B cell (primary cell): Measurements from ENCODE around the gene PIWIL4. TPM values are rescaled to one million over a fixed set of nuclear protein-coding genes. Genes with fewer than 3 reads are reported as not detected.

Experiments used
- ATAC-seq: fragments of 200-7000 bp; cut with Tn5 transposase; one replicate; pipeline ENCODE4 v1.10.0; 2021; ENCODE audit warnings: low read depth, mild to moderate bottlenecking, moderate number of reproducible peaks, moderate library complexity
- CTCF ChIA-PET: fragments of 350-600 bp; sonication (Branson Sonifier 250); formaldehyde crosslinking; loops from one replicate; lab custom pipeline; 2021; ENCODE audit warnings: antibody characterized with exemption, inconsistent platforms; lab: Charles Lee
- POLR2A ChIA-PET: fragments of 350-600 bp; sonication (Branson Sonifier 250); formaldehyde crosslinking; loops from one replicate; lab custom pipeline; 2021; ENCODE audit warnings: antibody characterized with exemption; lab: Charles Lee
- DNase-seq: peaks from one replicate; pipeline ENCODE4 v3.0.0; 2013
- H2AFZ ChIP-seq: 2 replicates; pipeline ENCODE4 v1.6.1; 2012; ENCODE audit warnings: mild to moderate bottlenecking, low read depth, low read length; ENCODE audit not compliant: insufficient read depth, poor library complexity, severe bottlenecking
- H3K27ac ChIP-seq, 2 donors: 1 replicate in 1 of 2; 2 replicates in 1 of 2; pipeline ENCODE4 v1.5.1; 2012 to 2013; ENCODE audit warnings: low read length in 2 of 2, mild to moderate bottlenecking in 2 of 2, moderate library complexity in 1 of 2
- H3K27me3 ChIP-seq, 4 experiments: fragments of 200-600 bp in 1 of 4; sonication (generic) in 1 of 4; replicated peaks in 1 of 4; 1 replicate in 2 of 4; 2 replicates in 2 of 4; pipeline versions ENCODE4 v1.6.1 to v1.7.0; 2013 to 2016; ENCODE audit warnings: low read length in 3 of 4, mild to moderate bottlenecking in 2 of 4, mixed read lengths in 1 of 4, moderate library complexity in 1 of 4; ENCODE audit not compliant: insufficient read depth in 4 of 4, control insufficient read depth in 3 of 4; ENCODE audit errors: control extremely low read depth in 1 of 4
- H3K36me3 ChIP-seq, 2 experiments: replicated peaks in 1 of 2; 1 replicate in 1 of 2; 2 replicates in 1 of 2; pipeline versions ENCODE4 v1.6.1 to v1.7.1; 2013; ENCODE audit warnings: low read length in 1 of 2; ENCODE audit not compliant: insufficient read depth in 2 of 2, control insufficient read depth in 1 of 2; ENCODE audit errors: control extremely low read depth in 1 of 2, extremely low read depth in 1 of 2
- H3K4me1 ChIP-seq, 2 donors: fragments of 200-600 bp in 1 of 2; sonication (generic) in 1 of 2; 1 replicate in 1 of 2; 2 replicates in 1 of 2; pipeline versions ENCODE4 v1.5.1 to v1.6.1; 2013 to 2017; ENCODE audit warnings: low read length in 2 of 2; ENCODE audit not compliant: control insufficient read depth in 2 of 2, insufficient read depth in 2 of 2
- H3K4me2 ChIP-seq: replicated peaks from 2 replicates; pipeline ENCODE3; 2012; ENCODE audit warnings: mild to moderate bottlenecking, low read depth, low read length; ENCODE audit not compliant: poor library complexity, severe bottlenecking
- H3K4me3 ChIP-seq, 5 experiments: fragments of 200-600 bp in 1 of 5; sonication (generic) in 1 of 5; 1 replicate in 3 of 5; 2 replicates in 2 of 5; pipeline versions ENCODE4 v1.5.1 to v1.7.0; 2011 to 2016; ENCODE audit warnings: low read length in 4 of 5, mild to moderate bottlenecking in 4 of 5, low read depth in 2 of 5, control low read depth in 1 of 5, moderate library complexity in 1 of 5; ENCODE audit not compliant: insufficient read depth in 1 of 5; ENCODE audit errors: control extremely low read depth in 1 of 5, extremely low read depth in 1 of 5
- H3K79me2 ChIP-seq: fragments of 200-600 bp; sonication (generic); one replicate; pipeline ENCODE4 v1.6.0; 2016; ENCODE audit warnings: low read length; ENCODE audit not compliant: control insufficient read depth, insufficient read depth
- H3K9ac ChIP-seq: fragments of 200-600 bp; sonication (generic); 2 replicates; pipeline ENCODE4 v1.6.1; 2017; ENCODE audit warnings: mild to moderate bottlenecking, low read length, moderate library complexity
- H3K9me3 ChIP-seq, 3 donors: one replicate each; pipeline versions ENCODE4 v1.6.1 to v1.7.1; 2013; ENCODE audit warnings: low read length in 2 of 3; ENCODE audit not compliant: control insufficient read depth in 2 of 3, insufficient read depth in 1 of 3; ENCODE audit errors: control extremely low read depth in 1 of 3
- H4K20me1 ChIP-seq: 2 replicates; pipeline ENCODE4 v1.6.0; 2012; ENCODE audit warnings: mild to moderate bottlenecking, low read length; ENCODE audit not compliant: insufficient read depth, control insufficient read depth, poor library complexity, severe bottlenecking
- H3K27ac Mint-ChIP-seq: one replicate; pipeline ENCODE4 v1.8.0; 2021; ENCODE audit warnings: mixed read lengths
- H3K27me3 Mint-ChIP-seq: one replicate; pipeline ENCODE4 v1.8.0; 2021; ENCODE audit warnings: mixed read lengths
- H3K4me1 Mint-ChIP-seq: one replicate; pipeline ENCODE4 v1.8.0; 2021; ENCODE audit warnings: mixed read lengths
- H3K4me3 Mint-ChIP-seq: one replicate; pipeline ENCODE4 v1.8.0; 2021; ENCODE audit warnings: mixed read lengths
- H3K9me3 Mint-ChIP-seq: one replicate; pipeline ENCODE4 v1.8.0; 2022; ENCODE audit warnings: mixed read lengths; ENCODE audit not compliant: insufficient read depth
- EZH2 ChIP-seq: IDR thresholded peaks from 2 replicates; pipeline ENCODE4 v1.6.1; 2012; ENCODE audit warnings: borderline replicate concordance, low read depth, mild to moderate bottlenecking, moderate library complexity, low read length; ENCODE audit not compliant: insufficient read depth, poor library complexity, severe bottlenecking
- WGBS: methylation state at CpG from one replicate; pipeline ENCODE4 v1.1.5; 2013; ENCODE audit warnings: missing lambda C conversion rate; ENCODE audit not compliant: insufficient coverage; 5-methylcytosine and 5-hydroxymethylcytosine counted together
- intact Hi-C: fragments of 100-400 bp; cut with micrococcal nuclease; formaldehyde crosslinking; loops from one replicate; pipeline ENCODE4 v1.10.0; 2022
- polyA plus RNA-seq: library from polyadenylated mRNA; depleted of rRNA; stranded (reverse); fragments of >200 nt; gene quantifications from 2 replicates; pipeline ENCODE4 v1.2.3, GENCODE V29; 2012
- total RNA-seq, 2 donors: library from RNA; stranded (reverse); fragments of 120-200 nt in 1 of 2; gene quantifications; 1 replicate in 1 of 2; 2 replicates in 1 of 2; pipeline versions ENCODE4 v1.2.3 to v1.2.4, GENCODE V29; 2013 to 2022
- TF ChIP-seq, protein P1 (sequence below): fragments of 200-600 bp; IDR thresholded peaks from one replicate; pipeline ENCODE4 v1.8.0; 2022; ENCODE audit warnings: antibody characterized with exemption, mild to moderate bottlenecking

The PIWIL4 gene
- total and polyA plus RNA-seq, 2 donors (not counting 1 experiment from before 2014, with no cell fraction given), result 0.67 to 1.4 TPM

DNA sequence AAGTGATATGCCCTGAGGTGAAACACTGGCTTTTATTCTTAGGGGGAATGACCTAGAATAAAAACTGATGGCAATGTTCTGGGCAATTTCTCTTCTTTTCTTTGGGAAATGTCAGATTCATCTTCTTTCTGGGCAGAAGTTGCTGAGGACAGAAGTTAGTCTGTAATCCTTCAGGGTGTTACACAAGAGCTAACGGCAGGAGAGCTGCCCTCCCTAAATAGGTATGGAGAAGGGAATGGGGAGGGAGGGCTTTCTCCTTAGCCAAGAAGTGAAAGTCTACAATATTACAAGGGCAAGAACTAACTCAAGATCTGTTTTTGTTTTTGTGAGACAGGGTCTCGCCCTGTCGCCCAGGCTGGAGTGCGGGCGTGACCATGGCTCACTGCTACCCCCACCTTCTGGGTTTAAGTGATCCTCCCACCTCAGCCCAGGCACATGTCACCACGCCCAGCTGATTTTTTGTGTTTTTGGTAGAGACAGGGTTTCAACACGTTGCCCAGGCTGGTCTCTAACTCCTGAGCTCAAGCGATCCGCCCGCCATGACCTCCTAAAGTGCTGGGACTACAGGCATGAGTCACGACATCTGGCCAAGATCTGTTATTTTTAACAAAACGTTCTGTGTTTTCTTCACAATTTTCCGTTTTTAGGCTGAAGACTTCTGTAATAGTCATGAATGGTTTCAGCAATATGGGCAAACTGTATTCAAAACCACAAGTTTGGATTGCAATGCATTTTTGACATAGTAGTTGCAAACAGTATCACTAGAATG, 7.2 kb downstream of the PIWIL4 start:
- no peak for ATAC-seq
- Mint-ChIP-seq H3K9me3 (no peaks in the 10 kb centered on the region), H3K27ac (no peak overlapping the region), H3K4me1 (no peaks in the 10 kb centered on the region), H3K27me3 (peaks cover 4% of the 10 kb centered on the region), H3K4me3 (no peak overlapping the region)
- Histone ChIP-seq H3K79me2 (no peaks in the 10 kb centered on the region), H3K4me3 (no peak overlapping the region), H2AFZ (no peak overlapping the region), H3K27me3 (no peaks in the 10 kb centered on the region), H3K27ac (no peak overlapping the region), H3K9me3 (no peaks in the 10 kb centered on the region), H4K20me1 (no peaks in the 10 kb centered on the region), H3K9ac (no peak overlapping the region), H3K4me1 (no peaks in the 10 kb centered on the region), H3K36me3 (no peaks in the 10 kb centered on the region), H3K4me2 (no peak overlapping the region)
- TF ChIP-seq, protein P1, sequence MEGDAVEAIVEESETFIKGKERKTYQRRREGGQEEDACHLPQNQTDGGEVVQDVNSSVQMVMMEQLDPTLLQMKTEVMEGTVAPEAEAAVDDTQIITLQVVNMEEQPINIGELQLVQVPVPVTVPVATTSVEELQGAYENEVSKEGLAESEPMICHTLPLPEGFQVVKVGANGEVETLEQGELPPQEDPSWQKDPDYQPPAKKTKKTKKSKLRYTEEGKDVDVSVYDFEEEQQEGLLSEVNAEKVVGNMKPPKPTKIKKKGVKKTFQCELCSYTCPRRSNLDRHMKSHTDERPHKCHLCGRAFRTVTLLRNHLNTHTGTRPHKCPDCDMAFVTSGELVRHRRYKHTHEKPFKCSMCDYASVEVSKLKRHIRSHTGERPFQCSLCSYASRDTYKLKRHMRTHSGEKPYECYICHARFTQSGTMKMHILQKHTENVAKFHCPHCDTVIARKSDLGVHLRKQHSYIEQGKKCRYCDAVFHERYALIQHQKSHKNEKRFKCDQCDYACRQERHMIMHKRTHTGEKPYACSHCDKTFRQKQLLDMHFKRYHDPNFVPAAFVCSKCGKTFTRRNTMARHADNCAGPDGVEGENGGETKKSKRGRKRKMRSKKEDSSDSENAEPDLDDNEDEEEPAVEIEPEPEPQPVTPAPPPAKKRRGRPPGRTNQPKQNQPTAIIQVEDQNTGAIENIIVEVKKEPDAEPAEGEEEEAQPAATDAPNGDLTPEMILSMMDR, result no peak
- no peak for TF ChIP-seq EZH2
- ChIA-PET CTCF (no interaction called here), POLR2A (no interaction called here)
- DNase-seq, result no peak
- WGBS, result 95% methylated on average over 10 of the region's 13 CpGs
- intact Hi-C loops, result no loop called here

DNA sequence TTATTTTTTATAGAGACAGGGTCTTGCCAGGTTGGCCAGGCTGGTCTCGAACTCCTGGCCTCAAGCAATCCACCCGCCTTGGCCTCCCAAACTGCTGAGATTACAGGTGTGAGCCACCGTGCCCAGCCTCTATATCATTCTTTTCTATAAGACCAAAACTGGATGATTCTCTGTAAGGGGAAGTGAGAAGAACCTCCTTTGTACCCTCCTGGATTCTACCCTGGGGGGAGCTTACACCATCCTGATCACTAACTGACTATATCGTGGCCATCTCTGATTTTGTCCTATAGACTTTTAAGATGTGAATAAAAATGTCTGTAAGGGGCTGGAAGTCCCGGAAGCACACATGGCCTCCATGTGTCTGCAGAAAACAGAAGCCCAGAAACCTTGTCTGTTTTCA, 9.1 kb downstream of the PIWIL4 start:
- ATAC-seq, result no peak
- Histone ChIP-seq H3K27me3 (no peaks in the 10 kb centered on the region), H4K20me1 (no peaks in the 10 kb centered on the region), H3K9me3 (no peaks in the 10 kb centered on the region), H3K27ac (no peak overlapping the region), H3K4me3 (no peak overlapping the region), H2AFZ (no peak overlapping the region), H3K9ac (no peak overlapping the region), H3K4me2 (no peak overlapping the region), H3K79me2 (no peaks in the 10 kb centered on the region), H3K36me3 (no peaks in the 10 kb centered on the region), H3K4me1 (no peaks in the 10 kb centered on the region)
- peaks cover 4% of the 10 kb centered on the region for H3K27me3 Mint-ChIP-seq
- no peak for DNase-seq
- H3K4me1 Mint-ChIP-seq, result peaks cover 1% of the 10 kb centered on the region
- WGBS, result 88% methylated on average over 1 of the region's 5 CpGs
- H3K9me3 Mint-ChIP-seq, result no peaks in the 10 kb centered on the region
- no peak for TF ChIP-seq EZH2
- TF ChIP-seq, protein P1, result no peak
- no peak overlapping the region for H3K27ac Mint-ChIP-seq
- POLR2A ChIA-PET, result no interaction called here
- CTCF ChIA-PET, result no interaction called here
- no peak overlapping the region for H3K4me3 Mint-ChIP-seq
- intact Hi-C loops, result no loop called here
